Measurements from ENCODE around the gene HNRNPA3. TPM values are rescaled to one million over a fixed set of nuclear protein-coding genes. Genes with fewer than 3 reads are reported as not detected.

The HNRNPA3 gene
- total RNA-seq, 1 experiment from 2014 or later = 290 TPM

GRCh38 chr2:177268187-177268871 lies 55.7 kb downstream of the HNRNPA3 start:
- no peak for DNase-seq
- TF ChIP-seq EZH2 (IDR thresholded peaks at IDR 0.05; ENCODE audit: low read depth) = no peak
- TF ChIP-seq, protein P1, sequence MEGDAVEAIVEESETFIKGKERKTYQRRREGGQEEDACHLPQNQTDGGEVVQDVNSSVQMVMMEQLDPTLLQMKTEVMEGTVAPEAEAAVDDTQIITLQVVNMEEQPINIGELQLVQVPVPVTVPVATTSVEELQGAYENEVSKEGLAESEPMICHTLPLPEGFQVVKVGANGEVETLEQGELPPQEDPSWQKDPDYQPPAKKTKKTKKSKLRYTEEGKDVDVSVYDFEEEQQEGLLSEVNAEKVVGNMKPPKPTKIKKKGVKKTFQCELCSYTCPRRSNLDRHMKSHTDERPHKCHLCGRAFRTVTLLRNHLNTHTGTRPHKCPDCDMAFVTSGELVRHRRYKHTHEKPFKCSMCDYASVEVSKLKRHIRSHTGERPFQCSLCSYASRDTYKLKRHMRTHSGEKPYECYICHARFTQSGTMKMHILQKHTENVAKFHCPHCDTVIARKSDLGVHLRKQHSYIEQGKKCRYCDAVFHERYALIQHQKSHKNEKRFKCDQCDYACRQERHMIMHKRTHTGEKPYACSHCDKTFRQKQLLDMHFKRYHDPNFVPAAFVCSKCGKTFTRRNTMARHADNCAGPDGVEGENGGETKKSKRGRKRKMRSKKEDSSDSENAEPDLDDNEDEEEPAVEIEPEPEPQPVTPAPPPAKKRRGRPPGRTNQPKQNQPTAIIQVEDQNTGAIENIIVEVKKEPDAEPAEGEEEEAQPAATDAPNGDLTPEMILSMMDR (conservative IDR thresholded peaks at IDR 0.05) = no peak
- Histone ChIP-seq H3K79me2 (ENCODE audit: low read depth) (peaks cover 10% of the 10 kb centered on the region), H3K9me2 (ENCODE audit: insufficient read depth) (no peaks in the 10 kb centered on the region), H3K4me3 (no peak overlapping the region), H3K27me3 (ENCODE audit: insufficient read depth, low read depth) (no peaks in the 10 kb centered on the region), H4K20me1 (ENCODE audit: insufficient read depth) (no peaks in the 10 kb centered on the region), H3K4me2 (no peak overlapping the region), H3K36me3 (ENCODE audit: low read depth) (no peaks in the 10 kb centered on the region), H3K4me1 (replicated peaks; ENCODE audit: insufficient read depth) (peaks cover 23% of the 10 kb centered on the region), H3K9me3 (ENCODE audit: insufficient read depth, low read depth) (no peaks in the 10 kb centered on the region), H3K27ac (no peak overlapping the region), H3F3A (ENCODE audit: insufficient read depth, low read depth) (peaks cover 25% of the 10 kb centered on the region), H2AFZ (no peak overlapping the region)
- ChIA-PET CTCF (no interaction called here), POLR2A (ENCODE audit: unreplicated experiment) (interaction anchor here (0.7 kb wide), 1 partner anchor 125 kb away, joined by 3 read pairs; no protein-coding TSS in a partner anchor)
- no TSS peak for BruUV-seq (replicated peaks)
- intact Hi-C loops (cut with micrococcal nuclease; ENCODE audit: unreplicated experiment) = loop anchor here (10.0 kb wide), 1 partner anchor 456 kb away; no protein-coding TSS in a partner anchor

GRCh38 chr2:177268901-177269300 lies 56.3 kb downstream of the HNRNPA3 start:
- CTCF ChIA-PET = no interaction called here

GRCh38 chr2:177270531-177270930 lies 57.9 kb downstream of the HNRNPA3 start:
- Histone ChIP-seq H3K36me3 (ENCODE audit: low read depth) (no peaks in the 10 kb centered on the region), H3K4me1 (replicated peaks; ENCODE audit: insufficient read depth) (peaks cover 20% of the 10 kb centered on the region), H3K27ac (no peak overlapping the region), H3K4me3 (no peak overlapping the region), H3K4me2 (no peak overlapping the region), H3K79me2 (ENCODE audit: low read depth) (no peaks in the 10 kb centered on the region), H4K20me1 (ENCODE audit: insufficient read depth) (no peaks in the 10 kb centered on the region), H3K27me3 (ENCODE audit: insufficient read depth, low read depth) (no peaks in the 10 kb centered on the region), H3F3A (ENCODE audit: insufficient read depth, low read depth) (peaks cover 16% of the 10 kb centered on the region), H2AFZ (no peak overlapping the region), H3K9me3 (ENCODE audit: insufficient read depth, low read depth) (no peaks in the 10 kb centered on the region), H3K9me2 (ENCODE audit: insufficient read depth) (no peaks in the 10 kb centered on the region)
- ChIA-PET CTCF (no interaction called here), POLR2A (ENCODE audit: unreplicated experiment) (no interaction called here)
- TF ChIP-seq, protein P1 (conservative IDR thresholded peaks at IDR 0.05) = no peak
- no peak for TF ChIP-seq EZH2 (IDR thresholded peaks at IDR 0.05; ENCODE audit: low read depth)
- no peak for DNase-seq
- BruUV-seq (replicated peaks) = no TSS peak
- intact Hi-C loops (cut with micrococcal nuclease; ENCODE audit: unreplicated experiment) = no loop called here

More at GRCh38 chr2:177268901-177269300, 56.3 kb downstream of the HNRNPA3 start:
- no peaks in the 10 kb centered on the region for H3K9me3 ChIP-seq (ENCODE audit: insufficient read depth, low read depth)
- H3K27ac ChIP-seq = no peak overlapping the region
- TF ChIP-seq, protein P1 (conservative IDR thresholded peaks at IDR 0.05) = no peak
- no peak for TF ChIP-seq EZH2 (IDR thresholded peaks at IDR 0.05; ENCODE audit: low read depth)
- peaks cover 23% of the 10 kb centered on the region for H3K4me1 ChIP-seq (replicated peaks; ENCODE audit: insufficient read depth)
- no peaks in the 10 kb centered on the region for H3K9me2 ChIP-seq (ENCODE audit: insufficient read depth)
- intact Hi-C loops (cut with micrococcal nuclease; ENCODE audit: unreplicated experiment) = loop anchor here (10.0 kb wide), 1 partner anchor 456 kb away; no protein-coding TSS in a partner anchor
- no peak overlapping the region for H3K4me2 ChIP-seq
- H3K4me3 ChIP-seq = no peak overlapping the region
- H2AFZ ChIP-seq = no peak overlapping the region
- DNase-seq = no peak
- peaks cover 25% of the 10 kb centered on the region for H3F3A ChIP-seq (ENCODE audit: insufficient read depth, low read depth)
- POLR2A ChIA-PET (ENCODE audit: unreplicated experiment) = no interaction called here
- no peaks in the 10 kb centered on the region for H3K36me3 ChIP-seq (ENCODE audit: low read depth)
- no TSS peak for BruUV-seq (replicated peaks)
- H3K79me2 ChIP-seq (ENCODE audit: low read depth) = peaks cover 5% of the 10 kb centered on the region
- H4K20me1 ChIP-seq (ENCODE audit: insufficient read depth) = no peaks in the 10 kb centered on the region
- no peaks in the 10 kb centered on the region for H3K27me3 ChIP-seq (ENCODE audit: insufficient read depth, low read depth)

All from PC-9 (cell line).